Myocyte (in vitro differentiated cells): ENCODE results near the gene EIF4E. TPM values are rescaled to one million over a fixed set of nuclear protein-coding genes. Genes with fewer than 3 reads are reported as not detected.

Source experiments
- DNase-seq: peaks from one replicate; pipeline ENCODE4 v3.0.0-alpha.2; 2012; ENCODE audit warnings: low read depth
- polyA plus RNA-seq: library from polyadenylated mRNA; unstranded; fragments of >200 nt; gene quantifications from one replicate; pipeline ENCODE4 v1.2.1, GENCODE V29; 2012; ENCODE audit warnings: missing spikeins
- total RNA-seq: library from RNA; depleted of rRNA; stranded (reverse); fragments of >200 nt; gene quantifications from 2 replicates; pipeline ENCODE4 v1.2.3, GENCODE V29; 2014

The EIF4E gene, protein sequence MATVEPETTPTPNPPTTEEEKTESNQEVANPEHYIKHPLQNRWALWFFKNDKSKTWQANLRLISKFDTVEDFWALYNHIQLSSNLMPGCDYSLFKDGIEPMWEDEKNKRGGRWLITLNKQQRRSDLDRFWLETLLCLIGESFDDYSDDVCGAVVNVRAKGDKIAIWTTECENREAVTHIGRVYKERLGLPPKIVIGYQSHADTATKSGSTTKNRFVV
- total RNA-seq: 93.1 and 132 TPM in 2 replicates
- polyA plus RNA-seq: 50.2 TPM

- DNase-seq: peak; percentile 99
Observed at GRCh38 chr4:98928505-98929340, at the start of gene EIF4E. Gene EIF4E (minus strand): TSS chr4:98929133. CDS start chr4:98929112, 21 bp downstream.

DNA sequence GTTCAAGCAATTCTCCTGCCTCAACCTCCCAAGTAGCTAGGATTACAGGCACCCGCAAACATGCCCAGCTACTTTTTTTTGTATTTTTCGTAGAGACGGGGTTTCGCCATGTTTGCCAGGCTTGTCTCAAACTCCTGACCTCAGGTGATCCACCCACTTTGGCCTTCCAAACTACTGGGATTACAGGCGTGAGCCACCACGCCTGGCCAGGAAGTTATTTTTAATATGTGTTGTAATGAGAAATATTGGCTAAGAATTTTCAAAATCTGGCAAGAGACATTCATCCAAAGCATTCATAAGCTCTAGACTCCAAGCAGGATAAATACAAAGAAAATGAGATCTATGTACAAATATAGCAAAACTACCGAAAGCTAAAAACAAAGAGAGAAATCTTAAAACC lies 48.6 kb upstream of the EIF4E start:
- DNase-seq: no peak

DNA sequence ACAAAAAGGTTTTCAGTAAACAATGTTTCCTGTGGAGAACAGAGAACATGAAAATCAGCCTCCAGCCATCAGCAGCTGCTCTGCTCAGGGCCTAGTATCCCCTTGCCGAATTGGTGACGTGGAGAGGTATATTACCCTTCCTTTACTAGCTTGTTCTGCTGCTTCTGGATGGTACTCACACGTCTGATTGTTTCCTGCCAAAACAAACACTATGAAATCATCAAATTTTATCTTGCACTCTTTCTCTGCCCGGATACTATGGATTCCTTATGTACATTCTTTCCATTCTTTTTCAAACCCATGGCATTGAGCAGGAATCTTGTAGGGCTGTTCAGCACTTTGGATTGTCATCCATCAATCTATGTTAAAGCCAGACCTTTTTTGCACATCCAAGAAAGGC lies 47.8 kb upstream of the EIF4E start:
- no peak for DNase-seq

GRCh38 chr4:98969878-98970785 lies 41.2 kb upstream of the EIF4E start:
- DNase-seq: no peak

- no peak for DNase-seq
Observed at GRCh38 chr4:98967786-98968329, 38.9 kb upstream of the EIF4E start.

- no peak for DNase-seq
Observed at GRCh38 chr4:98966926-98967325, 38.0 kb upstream of the EIF4E start.

DNA sequence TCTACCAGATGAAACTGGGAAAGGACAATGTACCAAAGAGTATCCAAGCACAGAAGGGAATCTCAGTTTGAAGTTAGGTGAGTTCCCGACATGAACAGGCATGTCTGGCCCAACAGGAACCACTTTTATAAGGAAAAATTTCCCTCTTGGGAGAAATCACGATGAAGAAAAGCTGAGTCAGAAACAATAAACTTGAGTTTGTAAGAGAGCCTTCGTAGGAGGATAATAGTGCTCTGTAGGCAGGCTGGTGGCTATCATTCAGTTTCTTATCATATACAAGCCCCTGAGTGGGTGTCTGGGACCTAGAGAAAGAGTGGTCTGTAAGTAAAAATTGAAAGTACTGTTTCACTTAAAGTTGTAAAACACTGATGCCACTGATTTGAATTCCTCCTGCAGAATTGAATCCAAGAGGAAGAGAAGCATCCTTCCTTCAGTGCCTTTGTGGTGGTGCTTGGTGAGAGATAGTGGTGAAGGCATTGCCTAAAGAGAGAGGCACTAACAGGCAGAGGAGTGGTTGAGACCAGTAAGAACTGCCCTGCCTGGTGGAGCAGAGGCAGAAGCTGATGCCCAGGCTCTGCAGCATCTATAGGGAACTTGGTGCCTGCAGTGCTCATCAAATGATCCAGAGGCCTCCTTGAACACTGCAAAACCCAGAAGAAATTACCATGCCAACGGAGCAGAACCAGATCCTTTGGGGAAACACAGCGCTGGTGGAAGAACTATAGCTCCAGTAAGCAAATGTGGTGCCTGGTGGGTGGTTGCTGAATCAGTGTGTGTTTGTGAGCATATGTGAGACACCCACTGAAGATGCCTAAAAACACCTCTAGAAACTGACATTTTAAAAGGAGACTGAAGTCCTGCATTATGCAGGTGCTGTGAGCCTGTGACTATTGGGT lies 34.9 kb upstream of the EIF4E start:
- DNase-seq: peak; percentile 5

DNA sequence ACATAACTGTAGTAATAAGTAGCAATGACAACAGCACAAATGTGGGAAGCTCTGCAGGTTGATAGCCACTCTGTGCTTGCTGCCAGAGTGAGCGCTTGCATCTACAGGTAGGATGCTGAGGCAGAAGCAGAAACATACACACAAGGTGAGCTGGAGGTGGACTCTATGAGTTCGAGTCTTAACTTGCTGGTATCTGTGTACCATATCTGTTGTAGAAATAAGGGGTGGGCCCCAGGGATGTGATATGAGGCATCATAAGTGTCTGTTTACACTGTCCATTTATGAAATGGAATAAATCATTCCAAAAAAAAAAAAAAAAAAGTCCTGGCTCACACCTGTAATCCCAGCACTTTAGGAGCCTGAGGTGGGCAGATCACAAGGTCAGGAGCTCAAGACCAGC lies 32.8 kb upstream of the EIF4E start:
- no peak for DNase-seq

DNA sequence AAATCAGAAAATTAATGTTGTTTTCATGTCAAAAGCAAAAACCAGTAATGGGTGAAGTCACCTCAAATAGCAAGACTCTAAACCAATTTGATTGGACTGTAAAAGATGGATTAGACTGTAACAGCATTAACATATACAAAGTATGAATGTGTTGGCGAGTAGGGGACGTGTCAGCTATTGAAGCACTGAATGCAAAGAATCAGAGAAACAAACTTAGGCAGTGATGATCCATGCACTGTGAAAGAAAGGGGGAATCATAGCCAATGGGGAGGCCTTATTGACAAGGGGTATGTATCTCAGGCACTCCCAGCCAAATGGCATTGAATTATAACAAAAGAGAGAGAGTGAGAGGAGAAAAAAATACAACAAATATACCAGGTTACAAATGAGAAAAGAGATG lies 30.5 kb upstream of the EIF4E start:
- no peak for DNase-seq

DNA sequence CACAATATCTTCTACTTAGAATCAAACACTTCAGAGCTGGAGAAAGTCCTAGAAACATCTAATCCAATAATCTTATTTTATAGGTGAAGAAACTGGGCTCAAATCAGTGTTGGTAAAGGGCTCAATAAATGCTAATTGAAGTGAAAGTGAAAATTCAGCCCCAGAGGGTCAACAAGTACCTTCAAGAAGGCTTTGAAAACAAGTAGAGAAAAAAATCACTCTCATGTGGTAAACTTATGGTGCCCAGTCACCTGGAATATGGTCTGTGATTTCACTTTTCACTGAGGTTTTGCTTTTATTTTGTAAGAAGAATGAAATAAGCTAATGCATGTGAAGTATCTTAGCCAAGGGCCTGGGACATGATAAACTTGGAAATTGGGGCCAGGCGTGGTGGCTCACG lies 29.1 kb upstream of the EIF4E start:
- DNase-seq: no peak

DNA sequence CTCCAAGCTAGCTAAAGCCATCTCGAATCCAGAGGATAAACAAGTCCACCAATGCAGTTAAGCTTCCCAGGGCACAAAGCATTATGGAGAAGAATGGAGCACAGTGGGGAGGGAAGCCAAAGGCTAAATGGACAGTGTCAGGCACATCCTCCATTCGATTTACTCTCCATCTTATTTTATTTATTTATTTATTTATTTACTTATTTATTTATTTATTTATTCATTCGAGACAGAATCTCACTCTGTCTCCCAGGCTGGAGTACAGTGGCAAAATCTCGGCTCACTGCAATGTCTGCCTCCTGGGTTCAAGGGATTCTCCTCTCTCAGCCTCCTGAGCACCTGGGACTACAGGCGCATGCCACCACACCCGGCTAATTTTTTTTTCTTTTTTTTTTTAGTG lies 26.3 kb upstream of the EIF4E start:
- DNase-seq: no peak

- no peak for DNase-seq
Observed at GRCh38 chr4:98951710-98952109, 22.8 kb upstream of the EIF4E start.

DNA sequence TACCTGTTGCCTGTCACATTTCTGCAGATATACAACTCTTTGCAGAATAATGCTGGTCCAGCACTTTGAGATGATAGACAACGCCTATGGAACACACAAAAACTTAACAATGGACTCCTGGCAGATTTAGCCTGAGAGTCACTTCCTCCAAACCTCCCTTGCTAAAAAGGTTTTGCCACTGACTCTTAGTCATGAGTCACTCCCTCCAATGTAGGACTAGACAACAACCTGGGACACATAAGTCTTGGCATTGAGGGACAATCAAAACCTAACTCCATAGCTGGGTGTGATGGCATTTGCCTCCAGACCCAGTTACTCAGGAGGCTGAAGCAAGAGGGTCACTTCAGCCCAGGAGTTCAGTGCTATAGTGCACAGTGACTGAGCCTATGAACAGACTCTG lies 22.0 kb upstream of the EIF4E start:
- DNase-seq: no peak

DNA sequence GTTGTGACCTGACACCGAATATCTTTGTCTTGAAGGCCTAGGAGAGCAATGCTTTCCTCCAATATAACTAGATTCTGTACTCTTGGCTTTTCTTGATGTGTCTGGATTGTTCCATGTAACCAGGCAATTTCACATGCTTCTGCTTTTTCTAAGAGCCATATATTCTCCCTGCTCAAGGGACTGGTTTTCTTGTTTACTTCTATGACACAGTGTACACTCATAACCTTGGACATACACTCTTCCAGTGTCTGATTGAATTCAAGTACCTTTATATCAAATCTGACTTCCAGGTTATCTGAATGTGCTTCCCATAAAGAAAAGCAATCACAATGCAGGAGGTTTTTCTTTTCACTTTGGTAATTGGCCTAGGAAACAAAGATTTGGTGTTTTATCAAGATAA lies 17.4 kb upstream of the EIF4E start:
- DNase-seq: no peak

- peak; percentile 41 for DNase-seq
Observed at GRCh38 chr4:98945297-98945850, 16.4 kb upstream of the EIF4E start.

- peak; percentile 72 for DNase-seq
Observed at GRCh38 chr4:98939892-98940298, 11.0 kb upstream of the EIF4E start.

- DNase-seq: no peak
Observed at GRCh38 chr4:98939438-98939837, 10.5 kb upstream of the EIF4E start.

DNA sequence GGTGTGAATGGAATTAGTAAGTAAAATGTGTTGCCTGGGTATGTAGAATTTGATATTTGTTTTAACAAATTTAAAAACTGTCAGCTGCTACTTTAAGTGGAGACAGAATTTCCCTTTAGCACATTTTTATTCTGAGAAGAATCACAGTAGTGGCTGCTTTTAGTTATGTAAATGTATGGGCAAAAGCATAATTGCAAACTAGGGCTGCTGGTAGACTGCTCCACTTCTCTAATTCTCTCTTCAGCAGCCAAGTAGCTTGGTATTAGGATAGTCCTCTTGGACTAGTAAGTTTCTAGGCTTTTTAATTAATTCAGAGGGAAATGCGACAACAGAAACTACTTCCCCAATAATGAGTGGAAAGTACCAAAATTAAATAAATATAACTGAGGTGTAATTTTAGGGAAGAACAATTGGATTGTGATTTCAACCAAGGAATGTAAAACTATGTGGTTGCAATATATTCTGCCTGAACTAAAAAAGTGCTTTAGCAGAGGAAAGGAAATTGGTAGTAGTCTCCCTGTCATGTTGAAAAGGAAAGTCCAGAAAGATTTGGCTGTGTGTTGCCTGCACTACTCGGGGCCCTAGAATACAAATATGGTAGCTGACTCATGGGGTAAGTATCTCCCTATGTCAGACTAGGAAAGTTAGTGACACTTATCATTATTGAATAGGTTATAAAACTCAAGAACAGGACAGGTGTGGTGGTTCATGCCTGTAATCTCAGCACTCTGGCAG lies 9.2 kb upstream of the EIF4E start:
- DNase-seq: peak; percentile 23

- DNase-seq: no peak
Observed at GRCh38 chr4:98935633-98936032, 6.7 kb upstream of the EIF4E start.
